Measurements from ENCODE around the gene CMBL.

Gene CMBL

GRCh38 chr5:10300246-10300645, 7.5 kb downstream of the CMBL start:
- H3K27me3 ChIP-seq (ENCODE audit: insufficient read depth, low read length, poor library complexity, severe bottlenecking), result no peaks in the 10 kb centered on the region
- no peaks in the 10 kb centered on the region for H3K36me3 ChIP-seq (ENCODE audit: insufficient read depth, low read length)
- no peak overlapping the region for H3K4me2 ChIP-seq (ENCODE audit: low read depth, low read length, poor library complexity, severe bottlenecking)
- H3F3A ChIP-seq (ENCODE audit: low read depth), result no peaks in the 10 kb centered on the region
- H3K79me2 ChIP-seq (ENCODE audit: insufficient read depth, low read length), result no peaks in the 10 kb centered on the region
- no peak overlapping the region for H3K4me3 ChIP-seq (ENCODE audit: low read length, poor library complexity, severe bottlenecking)
- H3K9me2 ChIP-seq (replicated peaks; ENCODE audit: low read depth, low read length), result no peaks in the 10 kb centered on the region
- no peaks in the 10 kb centered on the region for H3K9me3 ChIP-seq (ENCODE audit: insufficient read depth, low read depth, low read length)
- H3K4me1 ChIP-seq (ENCODE audit: insufficient read depth, low read length, poor library complexity, severe bottlenecking), result no peaks in the 10 kb centered on the region
- no peaks in the 10 kb centered on the region for H4K20me1 ChIP-seq (ENCODE audit: insufficient read depth, low read length, poor library complexity, severe bottlenecking)
- no peak for TF ChIP-seq EZH2phosphoT487 (IDR thresholded peaks at IDR 0.05; ENCODE audit: borderline replicate concordance)
- no peak for TF ChIP-seq CTCF (conservative IDR thresholded peaks at IDR 0.05; ENCODE audit: low read length)
- no peak overlapping the region for H2AFZ ChIP-seq (ENCODE audit: low read length)
- H3K9ac ChIP-seq (ENCODE audit: low read depth, low read length, poor library complexity, severe bottlenecking), result no peak overlapping the region

GRCh38 chr5:10297646-10298204, 10.0 kb downstream of the CMBL start:
- Histone ChIP-seq H3K4me2 (ENCODE audit: low read depth, low read length, poor library complexity, severe bottlenecking) (no peak overlapping the region), H3K36me3 (ENCODE audit: insufficient read depth, low read length) (no peaks in the 10 kb centered on the region), H3K9me3 (ENCODE audit: insufficient read depth, low read depth, low read length) (no peaks in the 10 kb centered on the region), H3K9ac (ENCODE audit: low read depth, low read length, poor library complexity, severe bottlenecking) (no peak overlapping the region), H3K79me2 (ENCODE audit: insufficient read depth, low read length) (no peaks in the 10 kb centered on the region), H3K4me1 (ENCODE audit: insufficient read depth, low read length, poor library complexity, severe bottlenecking) (no peaks in the 10 kb centered on the region), H4K20me1 (ENCODE audit: insufficient read depth, low read length, poor library complexity, severe bottlenecking) (no peaks in the 10 kb centered on the region), H3F3A (ENCODE audit: low read depth) (no peaks in the 10 kb centered on the region), H3K9me2 (replicated peaks; ENCODE audit: low read depth, low read length) (no peaks in the 10 kb centered on the region), H3K27me3 (ENCODE audit: insufficient read depth, low read length, poor library complexity, severe bottlenecking) (no peaks in the 10 kb centered on the region), H2AFZ (ENCODE audit: low read length) (no peak overlapping the region), H3K4me3 (ENCODE audit: low read length, poor library complexity, severe bottlenecking) (no peak overlapping the region)
- TF ChIP-seq CTCF (conservative IDR thresholded peaks at IDR 0.05; ENCODE audit: low read length) (no peak), EZH2phosphoT487 (IDR thresholded peaks at IDR 0.05; ENCODE audit: borderline replicate concordance) (no peak)

GRCh38 chr5:10295619-10296326, 11.9 kb downstream of the CMBL start:
- no peaks in the 10 kb centered on the region for H3K9me3 ChIP-seq (ENCODE audit: insufficient read depth, low read depth, low read length)
- no peaks in the 10 kb centered on the region for H3F3A ChIP-seq (ENCODE audit: low read depth)
- H3K27me3 ChIP-seq (ENCODE audit: insufficient read depth, low read length, poor library complexity, severe bottlenecking), result no peaks in the 10 kb centered on the region
- H3K4me2 ChIP-seq (ENCODE audit: low read depth, low read length, poor library complexity, severe bottlenecking), result no peak overlapping the region
- no peaks in the 10 kb centered on the region for H3K4me1 ChIP-seq (ENCODE audit: insufficient read depth, low read length, poor library complexity, severe bottlenecking)
- H4K20me1 ChIP-seq (ENCODE audit: insufficient read depth, low read length, poor library complexity, severe bottlenecking), result no peaks in the 10 kb centered on the region
- no peak for TF ChIP-seq EZH2phosphoT487 (IDR thresholded peaks at IDR 0.05; ENCODE audit: borderline replicate concordance)
- TF ChIP-seq CTCF (conservative IDR thresholded peaks at IDR 0.05; ENCODE audit: low read length), result no peak
- no peak overlapping the region for H3K9ac ChIP-seq (ENCODE audit: low read depth, low read length, poor library complexity, severe bottlenecking)
- H2AFZ ChIP-seq (ENCODE audit: low read length), result no peak overlapping the region
- no peak overlapping the region for H3K4me3 ChIP-seq (ENCODE audit: low read length, poor library complexity, severe bottlenecking)
- H3K79me2 ChIP-seq (ENCODE audit: insufficient read depth, low read length), result no peaks in the 10 kb centered on the region
- no peaks in the 10 kb centered on the region for H3K9me2 ChIP-seq (replicated peaks; ENCODE audit: low read depth, low read length)
- H3K36me3 ChIP-seq (ENCODE audit: insufficient read depth, low read length), result no peaks in the 10 kb centered on the region
